ACC112 (cell line): Measurements from ENCODE around the gene PCGF5.
"Not testable (repeated sequence)": the region's sequence is repeated elsewhere in the genome, so short reads cannot be mapped to it uniquely, and the experiment has no call there.

Source experiments
- H2AFZ ChIP-seq: fragments of 200-600 bp; sonication (generic); one replicate; pipeline ENCODE4 v1.6.0; 2017; ENCODE audit warnings: antibody characterized with exemption, low read length; ENCODE audit not compliant: unreplicated experiment
- H3K27ac ChIP-seq: fragments of 200-600 bp; sonication (generic); 2 replicates; pipeline ENCODE4 v1.5.1; 2014; ENCODE audit warnings: low read depth, mild to moderate bottlenecking, antibody characterized with exemption, low read length, moderate library complexity
- H3K27me3 ChIP-seq: fragments of 200-600 bp; sonication (generic); 2 replicates; pipeline ENCODE4 v1.6.1; 2014; ENCODE audit warnings: mild to moderate bottlenecking, antibody characterized with exemption, low read length, moderate library complexity, mixed read lengths; ENCODE audit not compliant: insufficient read depth
- H3K36me3 ChIP-seq: fragments of 200-600 bp; sonication (generic); 2 replicates; pipeline ENCODE4 v1.6.1; 2016; ENCODE audit warnings: mild to moderate bottlenecking, antibody characterized with exemption, low read length, moderate library complexity, mixed read lengths; ENCODE audit not compliant: insufficient read depth
- H3K4me1 ChIP-seq: fragments of 200-600 bp; sonication (generic); one replicate; pipeline ENCODE4 v1.6.1; 2016; ENCODE audit warnings: low read length, mixed read lengths; ENCODE audit not compliant: insufficient read depth, unreplicated experiment, control insufficient read depth
- H3K4me3 ChIP-seq: fragments of 200-600 bp; sonication (generic); 2 replicates; pipeline ENCODE4 v1.5.1; 2014; ENCODE audit warnings: mild to moderate bottlenecking, low read depth, low read length
- H3K79me2 ChIP-seq: fragments of 200-600 bp; sonication (generic); one replicate; pipeline ENCODE4 v1.6.0; 2016; ENCODE audit warnings: low read length; ENCODE audit not compliant: control insufficient read depth, unreplicated experiment, insufficient read depth

The PCGF5 gene

DNA sequence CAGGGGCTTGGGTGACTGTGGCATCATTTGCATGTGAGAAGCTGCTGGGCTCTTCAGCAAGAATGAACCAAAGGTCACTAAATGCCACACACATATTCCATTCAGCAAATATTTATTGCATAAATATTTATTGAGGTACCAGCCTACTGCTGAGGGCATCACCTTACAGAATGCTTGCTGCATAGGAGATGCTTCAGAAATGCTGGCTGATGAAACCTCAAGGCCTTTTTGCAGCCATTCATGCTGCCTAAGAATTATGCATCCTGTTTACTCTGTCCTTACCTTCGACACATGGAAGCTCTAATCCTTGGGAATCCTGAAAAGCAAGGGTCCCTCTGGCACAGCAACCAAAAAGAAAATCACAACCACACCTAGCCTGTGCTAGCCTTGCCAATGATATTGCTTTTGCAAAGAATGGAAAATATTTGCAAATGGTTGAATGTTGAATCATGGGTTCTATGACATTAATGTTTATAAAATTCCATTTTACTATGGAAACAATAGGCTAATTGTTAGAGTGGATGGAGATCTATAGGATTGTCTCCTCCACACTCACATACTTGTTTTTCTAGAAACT, 79.6 kb downstream of the PCGF5 start:
- Histone ChIP-seq H3K4me3 (no peak overlapping the region), H3K4me1 (no peaks in the 10 kb centered on the region), H3K79me2 (no peaks in the 10 kb centered on the region), H3K27ac (no peak overlapping the region), H3K36me3 (no peaks in the 10 kb centered on the region), H3K27me3 (no peaks in the 10 kb centered on the region), H2AFZ (no peak overlapping the region)

GRCh38 chr10:91302946-91303345, 82.5 kb downstream of the PCGF5 start:
- H3K27ac ChIP-seq, H2AFZ ChIP-seq: not testable (repeated sequence)

DNA sequence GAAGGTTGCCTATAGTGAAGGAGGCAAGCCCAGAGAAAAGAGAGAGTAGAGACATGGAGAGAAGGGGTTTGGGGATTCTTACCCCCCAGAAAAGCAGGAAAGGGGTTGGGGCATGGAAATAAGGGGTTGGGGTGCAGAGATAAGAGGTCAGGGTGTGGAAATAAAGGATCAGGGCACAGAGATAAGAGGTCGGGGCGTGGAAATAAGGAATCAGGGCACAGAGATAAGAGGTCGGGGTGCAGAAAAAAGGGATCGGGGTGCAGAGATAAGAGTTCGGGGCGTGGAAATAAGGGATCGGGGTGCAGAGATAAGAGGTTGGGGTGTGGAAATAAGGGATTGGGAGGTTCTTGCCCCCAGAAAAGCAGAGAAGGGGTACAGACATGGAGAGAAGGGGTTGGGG, 85.5 kb downstream of the PCGF5 start:
- H3K27ac ChIP-seq, H3K79me2 ChIP-seq: not testable (repeated sequence)

More at GRCh38 chr10:91302946-91303345, 82.5 kb downstream of the PCGF5 start:
- H3K4me3 ChIP-seq, H3K4me1 ChIP-seq, H3K79me2 ChIP-seq, H3K27me3 ChIP-seq, H3K36me3 ChIP-seq: not testable (repeated sequence)

GRCh38 chr10:91307489-91307888, 87.0 kb downstream of the PCGF5 start:
- no peak overlapping the region for H2AFZ ChIP-seq
- no peak overlapping the region for H3K27ac ChIP-seq
- no peaks in the 10 kb centered on the region for H3K79me2 ChIP-seq
- peaks cover 6% of the 10 kb centered on the region for H3K4me1 ChIP-seq
- H3K27me3 ChIP-seq, result no peaks in the 10 kb centered on the region
- no peak overlapping the region for H3K4me3 ChIP-seq
- H3K36me3 ChIP-seq, result no peaks in the 10 kb centered on the region

More for the DNA sequence above, 85.5 kb downstream of the PCGF5 start:
- H2AFZ ChIP-seq, H3K36me3 ChIP-seq, H3K4me3 ChIP-seq, H3K27me3 ChIP-seq, H3K4me1 ChIP-seq: not testable (repeated sequence)

GRCh38 chr10:91309711-91310110, 89.2 kb downstream of the PCGF5 start:
- Histone ChIP-seq H3K4me1 (peaks cover 16% of the 10 kb centered on the region), H3K27me3 (no peaks in the 10 kb centered on the region), H3K36me3 (no peaks in the 10 kb centered on the region), H3K27ac (no peak overlapping the region), H2AFZ (no peak overlapping the region), H3K79me2 (no peaks in the 10 kb centered on the region), H3K4me3 (no peak overlapping the region)

DNA sequence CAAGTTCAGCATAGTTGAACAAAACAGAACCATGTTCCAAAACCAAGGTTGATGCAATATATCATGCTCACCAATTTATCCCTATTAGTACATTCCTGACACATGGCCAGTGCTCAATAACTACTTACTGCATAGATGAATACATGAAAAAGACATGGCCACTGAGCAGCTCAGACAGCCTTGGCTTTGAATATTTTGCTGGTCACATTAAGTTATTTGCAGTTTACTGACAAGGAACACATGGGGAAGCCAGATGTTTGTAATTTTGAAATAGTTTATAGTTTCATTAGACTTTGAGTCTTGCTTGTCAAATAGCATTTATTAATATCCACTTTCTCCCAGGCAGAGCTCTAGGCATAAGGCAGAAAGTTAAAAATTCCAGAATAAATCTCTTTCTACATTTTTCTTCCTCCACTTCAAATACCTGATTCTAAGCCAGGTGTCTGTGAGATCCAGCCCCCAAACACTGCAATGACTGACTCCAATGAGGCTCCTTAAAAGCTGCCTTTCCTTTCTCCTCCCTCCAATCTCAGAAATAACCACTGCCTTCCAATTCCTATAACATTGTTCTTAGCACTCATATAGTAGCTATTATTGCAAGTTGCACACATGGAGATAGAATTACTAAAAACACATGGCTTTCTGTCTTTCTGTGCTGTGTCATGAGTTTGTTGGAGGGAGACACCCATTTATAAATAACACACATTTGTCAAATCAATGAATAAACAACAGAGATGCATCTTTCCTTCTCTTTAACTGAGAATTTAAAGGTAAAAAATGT, 91.3 kb downstream of the PCGF5 start:
- no peak overlapping the region for H3K27ac ChIP-seq
- H3K27me3 ChIP-seq, result no peaks in the 10 kb centered on the region
- H3K4me3 ChIP-seq, result no peak overlapping the region
- no peaks in the 10 kb centered on the region for H3K79me2 ChIP-seq
- H3K4me1 ChIP-seq, result peaks cover 16% of the 10 kb centered on the region
- no peaks in the 10 kb centered on the region for H3K36me3 ChIP-seq
- no peak overlapping the region for H2AFZ ChIP-seq

DNA sequence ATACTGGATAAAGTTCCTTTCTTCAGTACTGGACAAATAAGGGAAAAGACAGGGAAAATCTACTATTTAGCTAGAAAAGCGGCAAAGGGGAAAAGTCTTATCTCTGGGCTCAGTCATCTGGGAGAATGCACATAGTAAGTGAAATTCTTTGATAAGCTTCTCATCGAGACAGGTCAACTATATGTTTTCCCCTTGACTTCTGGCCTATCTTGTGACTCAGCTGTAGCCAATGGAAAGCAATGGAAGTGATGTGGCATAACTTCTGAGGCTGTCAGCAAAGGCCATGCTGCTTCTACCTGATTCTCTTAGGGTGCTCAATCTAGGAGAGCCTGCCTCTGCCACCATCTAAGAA, 91.9 kb downstream of the PCGF5 start:
- H3K4me3 ChIP-seq, result no peak overlapping the region
- H3K27me3 ChIP-seq, result no peaks in the 10 kb centered on the region
- H3K27ac ChIP-seq, result no peak overlapping the region
- H2AFZ ChIP-seq, result no peak overlapping the region
- H3K4me1 ChIP-seq, result peaks cover 16% of the 10 kb centered on the region
- no peaks in the 10 kb centered on the region for H3K79me2 ChIP-seq
- H3K36me3 ChIP-seq, result no peaks in the 10 kb centered on the region

DNA sequence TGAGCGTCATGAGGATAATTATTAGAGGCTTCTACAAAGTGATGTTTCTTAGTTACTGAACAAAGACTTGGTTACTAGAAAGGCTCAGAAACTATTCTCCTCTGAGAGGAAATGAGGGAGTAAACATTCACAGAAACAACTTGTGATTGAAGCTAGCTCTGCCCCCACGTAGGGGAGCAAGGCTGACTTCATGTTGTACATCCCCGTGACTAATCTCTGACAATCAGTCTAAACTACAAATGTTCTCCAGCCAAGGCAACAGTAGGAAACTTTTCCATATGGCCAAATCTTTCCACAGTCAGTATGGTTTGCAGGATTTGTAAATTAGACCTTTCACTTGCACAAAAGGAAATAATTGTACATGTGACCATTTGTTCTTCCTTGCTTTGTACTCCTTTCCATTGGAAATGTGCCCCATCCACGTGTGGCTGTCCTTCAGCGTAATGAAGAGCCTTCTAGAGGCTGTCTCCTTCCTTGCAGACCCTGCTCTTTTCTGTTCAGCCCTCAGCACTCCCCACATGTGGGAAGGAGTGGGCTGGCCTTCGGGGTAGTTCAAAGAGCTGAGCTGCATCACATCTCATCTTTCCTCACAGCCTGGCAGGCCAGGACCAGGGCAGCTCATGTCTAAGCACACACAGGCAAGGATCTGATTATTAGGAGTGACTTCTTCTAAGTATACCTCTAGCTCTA, 93.5 kb downstream of the PCGF5 start:
- Histone ChIP-seq H3K4me1 (peaks cover 16% of the 10 kb centered on the region), H3K79me2 (no peaks in the 10 kb centered on the region), H3K27me3 (no peaks in the 10 kb centered on the region), H3K27ac (no peak overlapping the region), H2AFZ (peak overlapping the region; percentile 41), H3K4me3 (no peak overlapping the region), H3K36me3 (no peaks in the 10 kb centered on the region)

- Histone ChIP-seq H3K4me3 (no peak overlapping the region), H3K27me3 (no peaks in the 10 kb centered on the region), H3K4me1 (peaks cover 15% of the 10 kb centered on the region), H3K36me3 (no peaks in the 10 kb centered on the region), H3K27ac (no peak overlapping the region), H3K79me2 (no peaks in the 10 kb centered on the region), H2AFZ (no peak overlapping the region)
Measured at GRCh38 chr10:91316486-91316885, 96.0 kb downstream of the PCGF5 start.

- Histone ChIP-seq H3K27ac (no peak overlapping the region), H2AFZ (no peak overlapping the region), H3K4me3 (no peak overlapping the region), H3K27me3 (no peaks in the 10 kb centered on the region), H3K36me3 (no peaks in the 10 kb centered on the region), H3K79me2 (no peaks in the 10 kb centered on the region), H3K4me1 (peaks cover 10% of the 10 kb centered on the region)
Measured at GRCh38 chr10:91317541-91317940, 97.1 kb downstream of the PCGF5 start.

- H3K4me3 ChIP-seq, result no peak overlapping the region
- H3K36me3 ChIP-seq, result no peaks in the 10 kb centered on the region
- H3K4me1 ChIP-seq, result peaks cover 1% of the 10 kb centered on the region
Measured at GRCh38 chr10:91319336-91319735, 98.9 kb downstream of the PCGF5 start.

More at GRCh38 chr10:91319336-91319735, 98.9 kb downstream of the PCGF5 start:
- H2AFZ ChIP-seq, result no peak overlapping the region
- H3K79me2 ChIP-seq, result no peaks in the 10 kb centered on the region
- no peak overlapping the region for H3K27ac ChIP-seq
- no peaks in the 10 kb centered on the region for H3K27me3 ChIP-seq
